Peyer's patch (tissue), 4 donors: ENCODE measurements around the gene TNS3.

ENCODE experiments used
- CTCF ChIP-seq, 6 experiments: fragments of 450-650 bp in 4 of 6; fragments of 200-600 bp in 2 of 6; sonication (generic) in 1 of 6; IDR thresholded peaks; one replicate each; pipeline ENCODE4 v1.5.1; 2017 to 2019; ENCODE audit warnings: antibody characterized with exemption in 6 of 6, mild to moderate bottlenecking in 3 of 6, moderate library complexity in 1 of 6
- POLR2A ChIP-seq, 2 donors: fragments of 450-650 bp; IDR thresholded peaks; one replicate each; pipeline ENCODE4 v1.5.1; 2017; ENCODE audit warnings: antibody characterized with exemption in 2 of 2, mild to moderate bottlenecking in 2 of 2, moderate library complexity in 2 of 2

- TF ChIP-seq CTCF (IDR thresholded peaks at IDR 0.05) (no peak), POLR2A (IDR thresholded peaks at IDR 0.05) (no peak)
Observed at GRCh38 chr7:47378728-47379395, 203.0 kb downstream of the TNS3 start.
